ENCODE data around the gene MRPS9. TPM values are rescaled to one million over a fixed set of nuclear protein-coding genes. Genes with fewer than 3 reads are reported as not detected.
A peak's percentile ranks its signal among the peaks of the same experiment; 100 is the strongest.

The MRPS9 gene
- total RNA-seq, 2 experiments from 2014 or later, result 7.3 to 9.2 TPM

GRCh38 chr2:105068875-105069274 is 31.0 kb downstream of the MRPS9 start:
- DNase-seq (no peak), ATAC-seq (ENCODE audit: poor library complexity) (no peak)
- no peaks in the 10 kb centered on the region for H3K27me3 Mint-ChIP-seq
- no peak overlapping the region for H3K27ac Mint-ChIP-seq
- Histone ChIP-seq H3K27ac (ENCODE audit: low read depth in 1 of 2, low read length in 2 of 2) (no peak overlapping the region), H3K36me3 (ENCODE audit: insufficient read depth, low read length) (peaks cover 14% of the 10 kb centered on the region), H3K4me3 (ENCODE audit: low read length) (no peak overlapping the region), H3K9me3 (ENCODE audit: control insufficient read depth in 1 of 2, insufficient read depth in 1 of 2, low read length in 2 of 2) (no peaks in the 10 kb centered on the region), H3K4me1 (ENCODE audit: insufficient read depth, low read length) (no peaks in the 10 kb centered on the region), H3K27me3 (ENCODE audit: control insufficient read depth in 1 of 2, insufficient read depth in 2 of 2, low read length in 2 of 2) (no peaks in the 10 kb centered on the region)
- ChIA-PET POLR2A (no interaction called here), CTCF (interaction anchor here (1.2 kb wide), 1 partner anchor 11 kb away, joined by 3 read pairs; no protein-coding TSS in a partner anchor)
- H3K9me3 Mint-ChIP-seq, result no peaks in the 10 kb centered on the region
- peaks cover 71% of the 10 kb centered on the region for H3K36me3 Mint-ChIP-seq (ENCODE audit: low read depth)
- no peak for TF ChIP-seq CTCF (IDR thresholded peaks at IDR 0.05)
- H3K4me1 Mint-ChIP-seq (ENCODE audit: low read depth), result peaks cover 33% of the 10 kb centered on the region
- intact Hi-C loops (cut with DNase I, micrococcal nuclease), result no loop called here
- no peak overlapping the region for H3K4me3 Mint-ChIP-seq

- H3K4me3 ChIP-seq (ENCODE audit: low read length), result no peak overlapping the region
- no peak for TF ChIP-seq CTCF (IDR thresholded peaks at IDR 0.05)
- DNase-seq (no peak), ATAC-seq (ENCODE audit: poor library complexity) (no peak)
- H3K36me3 Mint-ChIP-seq (ENCODE audit: low read depth), result peaks cover 72% of the 10 kb centered on the region
- H3K4me1 ChIP-seq (ENCODE audit: insufficient read depth, low read length), result no peaks in the 10 kb centered on the region
- POLR2A ChIA-PET, result no interaction called here
- no peak overlapping the region for H3K27ac Mint-ChIP-seq
- CTCF ChIA-PET, result interaction anchor here (1.3 to 2.1 kb wide), 2 partner anchors 11 to 30 kb away, joined by 4 read pairs; no protein-coding TSS in a partner anchor
- H3K4me3 Mint-ChIP-seq, result no peak overlapping the region
- H3K9me3 Mint-ChIP-seq, result no peaks in the 10 kb centered on the region
- peaks cover 21% of the 10 kb centered on the region for H3K4me1 Mint-ChIP-seq (ENCODE audit: low read depth)
- intact Hi-C loops (cut with DNase I, micrococcal nuclease), result no loop called here
- H3K27ac ChIP-seq (ENCODE audit: low read depth in 1 of 2, low read length in 2 of 2), result no peak overlapping the region
- no peaks in the 10 kb centered on the region for H3K27me3 Mint-ChIP-seq
- peaks cover 21% of the 10 kb centered on the region for H3K36me3 ChIP-seq (ENCODE audit: insufficient read depth, low read length)
- H3K9me3 ChIP-seq (ENCODE audit: control insufficient read depth in 1 of 2, insufficient read depth in 1 of 2, low read length in 2 of 2), result no peaks in the 10 kb centered on the region
- H3K27me3 ChIP-seq (ENCODE audit: control insufficient read depth in 1 of 2, insufficient read depth in 2 of 2, low read length in 2 of 2), result no peaks in the 10 kb centered on the region
These were observed 32.4 kb downstream of the MRPS9 start for GRCh38 chr2:105070010-105070865.

- TF ChIP-seq CTCF (IDR thresholded peaks at IDR 0.05), result no peak
- Histone ChIP-seq H3K36me3 (ENCODE audit: insufficient read depth, low read length) (peaks cover 21% of the 10 kb centered on the region), H3K27me3 (ENCODE audit: control insufficient read depth in 1 of 2, insufficient read depth in 2 of 2, low read length in 2 of 2) (no peaks in the 10 kb centered on the region), H3K9me3 (ENCODE audit: control insufficient read depth in 1 of 2, insufficient read depth in 1 of 2, low read length in 2 of 2) (no peaks in the 10 kb centered on the region), H3K4me1 (ENCODE audit: insufficient read depth, low read length) (no peaks in the 10 kb centered on the region), H3K27ac (ENCODE audit: low read depth in 1 of 2, low read length in 2 of 2) (no peak overlapping the region), H3K4me3 (ENCODE audit: low read length) (no peak overlapping the region)
- DNase-seq (peak in 1 of 14 experiments; percentile 25), ATAC-seq (ENCODE audit: poor library complexity) (no peak)
- Mint-ChIP-seq H3K9me3 (no peaks in the 10 kb centered on the region), H3K4me1 (ENCODE audit: low read depth) (peaks cover 21% of the 10 kb centered on the region), H3K36me3 (ENCODE audit: low read depth) (peaks cover 82% of the 10 kb centered on the region), H3K4me3 (no peak overlapping the region), H3K27me3 (no peaks in the 10 kb centered on the region), H3K27ac (no peak overlapping the region)
- ChIA-PET POLR2A (no interaction called here), CTCF (interaction anchor here (1.3 to 2.1 kb wide), 2 partner anchors 10 to 31 kb away, joined by 4 read pairs; no protein-coding TSS in a partner anchor)
- intact Hi-C loops (cut with DNase I, micrococcal nuclease), result no loop called here
These were observed 33.5 kb downstream of the MRPS9 start for GRCh38 chr2:105071379-105071778.

Data from CD4-positive, alpha-beta T cell (primary cell).